ENCODE measurements around the gene ROBO1.

- no peak for TF ChIP-seq CTCF (IDR thresholded peaks at IDR 0.05)
- no peak for TF ChIP-seq POLR2AphosphoS5 (IDR thresholded peaks at IDR 0.05; ENCODE audit: insufficient read depth in 1 of 2, low read depth in 1 of 2)
Measured at GRCh38 chr3:78993375-78993774, 774.4 kb downstream of the ROBO1 start.

All from vagina (tissue), 2 donors.